Stimulated activated CD8-positive, alpha-beta memory T cell treated with anti-CD3 and anti-CD28 coated beads, Interleukin-15, amount 100 ng/mL, for 48 hours (primary cell): ENCODE results near the gene C1orf122.

ENCODE experiments used
- DNase-seq, 2 donors: peaks; one replicate each; pipeline ENCODE4 v3.0.0-alpha.2; 2020; ENCODE audit warnings: low read depth in 2 of 2

Gene C1orf122

DNA sequence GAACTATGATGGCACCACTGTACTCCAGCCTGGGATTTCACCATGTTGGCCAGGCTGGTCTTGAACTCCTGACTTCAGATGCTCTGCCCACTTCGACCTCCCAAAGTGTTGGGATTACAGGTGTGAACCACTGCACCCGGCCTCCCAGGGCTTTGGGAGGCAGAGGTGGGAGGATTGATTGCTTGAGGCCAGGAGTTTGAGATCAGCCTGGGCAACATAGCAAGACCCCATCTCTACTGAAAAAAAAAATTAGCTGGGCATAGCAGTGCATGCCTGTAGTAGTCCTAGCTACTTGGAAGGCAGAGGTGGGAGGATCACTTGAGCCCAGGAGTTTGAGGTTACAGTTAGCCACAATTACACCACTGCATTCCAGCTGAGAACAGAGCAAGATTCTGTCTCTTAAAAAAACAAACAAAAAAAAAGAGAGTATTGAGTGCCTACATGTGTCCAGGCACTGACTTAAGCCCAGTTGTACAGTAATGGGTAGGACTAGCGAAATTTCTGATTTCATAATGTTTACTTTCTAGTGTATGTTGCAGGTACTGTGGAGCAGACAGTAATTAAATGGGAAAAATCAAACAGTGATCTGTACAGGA lies 9.7 kb upstream of the C1orf122 start:
- no peak for DNase-seq

DNA sequence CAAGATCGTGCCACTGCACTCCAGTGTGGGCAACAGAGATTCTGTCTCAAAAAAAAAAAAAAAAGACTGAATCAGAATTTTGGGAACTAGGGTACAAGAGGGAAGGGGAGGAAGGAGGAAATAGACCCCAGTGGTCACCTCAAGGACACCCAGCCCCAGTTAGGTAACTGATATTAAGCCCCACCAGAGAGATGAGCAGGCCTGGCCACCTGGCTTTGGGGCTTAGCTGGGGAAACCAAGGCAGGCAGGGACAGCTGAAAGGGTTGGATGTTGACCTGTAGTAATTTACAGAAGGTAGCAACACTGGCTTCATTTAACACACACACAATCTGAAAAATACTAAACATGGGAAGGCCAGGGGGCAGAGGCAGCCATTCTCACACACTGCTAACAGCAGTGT lies 5.2 kb upstream of the C1orf122 start:
- no peak for DNase-seq

DNA sequence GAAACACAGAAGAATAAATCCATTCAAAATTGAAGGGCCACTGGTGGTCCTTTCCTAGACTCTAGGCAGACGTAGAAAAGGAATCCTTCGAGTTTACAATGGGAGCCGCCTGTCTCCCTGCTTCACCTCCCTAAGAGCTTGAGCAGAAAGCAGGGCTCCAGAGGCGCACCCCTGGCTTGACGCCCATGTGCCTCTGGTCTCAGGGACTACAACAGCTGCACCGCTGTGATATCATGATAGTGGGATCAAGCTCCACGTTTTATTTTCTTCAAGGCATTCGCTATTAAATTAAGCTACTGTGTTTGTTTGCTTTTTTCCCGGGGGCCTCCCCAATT lies 403 bp upstream of the C1orf122 start:
- DNase-seq: no peak

DNA sequence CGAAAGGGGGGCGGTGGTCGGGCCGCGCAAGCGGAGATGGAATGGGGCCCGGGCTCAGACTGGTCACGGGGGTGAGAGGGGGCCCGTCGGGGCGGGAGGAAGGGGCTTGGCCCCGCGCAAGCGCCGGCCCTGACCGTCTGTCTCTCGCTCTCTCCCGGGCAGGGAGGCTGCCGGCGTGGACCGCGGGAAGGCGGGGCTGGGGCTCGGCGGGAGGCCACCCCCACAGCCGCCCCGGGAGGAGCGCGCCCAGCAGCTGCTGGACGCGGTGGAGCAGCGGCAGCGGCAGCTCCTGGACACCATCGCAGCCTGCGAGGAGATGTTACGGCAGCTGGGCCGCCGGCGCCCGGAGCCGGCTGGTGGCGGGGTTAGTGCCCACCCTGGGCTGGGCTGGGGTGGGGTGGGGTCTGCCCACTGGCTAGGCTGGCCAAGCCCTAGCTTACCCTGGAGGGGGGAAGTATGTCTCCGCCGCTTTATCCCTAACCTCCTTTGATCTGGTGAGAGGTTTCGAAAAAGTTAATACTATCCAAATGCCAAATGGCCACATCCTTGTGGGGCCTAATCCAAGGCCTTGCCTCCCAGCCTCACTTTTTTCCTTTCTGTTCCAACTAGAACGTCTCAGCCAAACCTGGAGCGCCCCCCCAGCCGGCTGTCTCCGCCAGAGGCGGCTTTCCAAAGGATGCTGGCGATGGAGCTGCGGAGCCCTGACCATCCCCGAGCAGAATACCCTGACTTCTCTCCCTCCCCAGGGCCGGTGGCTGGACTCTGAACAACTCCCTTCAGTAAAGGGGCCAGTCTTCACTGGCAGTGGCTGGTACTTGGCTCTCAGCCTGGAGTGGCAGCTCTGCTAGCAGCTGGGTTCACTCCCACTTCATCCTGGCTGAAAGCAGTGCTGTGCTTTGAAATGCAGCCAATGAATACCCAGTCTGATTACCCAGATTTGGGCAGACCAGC lies 1.1 kb downstream of the C1orf122 start:
- DNase-seq: peak; percentile 29 to 37

DNA sequence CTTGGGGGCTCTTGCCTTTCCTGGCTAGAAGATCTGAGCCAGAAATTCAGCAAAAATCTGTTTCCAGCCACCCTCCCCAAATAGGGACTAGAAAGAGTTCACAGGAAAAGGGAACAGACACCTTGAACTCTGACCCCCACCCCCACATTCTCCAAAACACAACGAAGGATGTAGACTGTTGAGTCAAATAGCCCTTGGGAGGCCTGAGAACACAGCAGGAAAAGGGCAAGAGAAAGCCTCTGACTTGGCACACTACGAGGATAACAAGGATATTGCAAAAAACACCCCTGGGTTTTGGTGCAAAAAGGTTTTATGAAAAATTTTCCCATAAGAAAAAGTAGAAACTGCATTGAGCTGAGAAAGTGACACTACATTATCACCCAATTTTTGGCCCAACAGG lies 2.4 kb downstream of the C1orf122 start:
- no peak for DNase-seq

DNA sequence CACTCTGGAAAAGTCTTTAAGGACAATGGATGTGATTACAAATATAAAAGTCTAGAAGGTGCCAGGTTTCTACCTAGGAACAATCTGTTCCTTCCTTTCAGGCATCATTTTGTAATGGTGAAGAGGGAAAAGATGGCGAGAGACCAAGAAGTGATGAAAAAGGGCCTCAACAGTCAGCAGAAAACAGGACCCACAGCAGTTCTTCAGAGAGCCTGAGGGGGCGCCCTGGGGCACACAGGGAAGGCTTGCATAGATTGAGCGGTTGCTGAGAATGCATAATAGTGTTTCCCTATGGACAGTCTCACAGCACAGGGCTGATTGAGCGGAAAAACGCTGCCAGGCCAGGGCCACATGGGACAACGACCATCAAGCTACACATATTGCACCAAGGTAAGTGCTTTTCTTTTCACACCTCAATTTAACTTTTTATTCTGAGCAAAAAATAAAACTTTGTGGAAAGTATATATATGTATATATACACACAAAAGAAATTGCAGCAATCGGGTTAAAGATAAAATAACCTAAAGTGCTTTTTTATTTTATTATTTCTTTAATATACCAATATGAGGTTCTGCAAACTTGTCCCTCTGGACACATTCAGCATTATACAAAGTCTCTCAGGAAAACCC lies 3.6 kb downstream of the C1orf122 start:
- peak; percentile 50 to 51 for DNase-seq

DNA sequence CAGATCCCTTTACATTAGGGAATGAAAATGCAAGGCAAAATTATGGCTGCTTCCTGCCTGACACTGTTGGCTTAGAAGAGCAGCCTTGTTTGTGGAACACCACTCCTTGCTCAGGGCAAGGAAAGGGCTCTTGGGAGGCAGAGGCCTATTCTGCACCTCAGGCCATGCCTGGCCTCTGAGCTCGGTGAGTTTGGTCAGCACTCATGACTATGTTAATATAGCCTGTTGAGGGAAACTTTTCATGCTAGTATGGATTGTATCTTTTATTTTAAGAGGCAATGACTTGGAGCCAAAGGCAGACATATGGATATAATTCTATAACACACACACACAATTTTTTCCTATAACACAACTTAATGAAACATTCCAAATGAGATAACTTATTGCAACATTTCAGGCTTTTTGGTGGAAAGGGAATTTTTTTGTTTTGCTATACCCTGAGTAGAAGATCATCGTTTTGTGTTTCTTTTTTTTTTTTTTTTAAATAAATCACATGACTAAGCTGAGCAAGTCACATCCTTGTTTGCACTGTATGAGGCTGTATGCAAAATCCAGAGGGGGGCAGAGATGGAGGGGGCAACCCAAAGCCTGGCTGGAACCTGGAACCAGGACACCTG lies 6.0 kb downstream of the C1orf122 start:
- no peak for DNase-seq

DNA sequence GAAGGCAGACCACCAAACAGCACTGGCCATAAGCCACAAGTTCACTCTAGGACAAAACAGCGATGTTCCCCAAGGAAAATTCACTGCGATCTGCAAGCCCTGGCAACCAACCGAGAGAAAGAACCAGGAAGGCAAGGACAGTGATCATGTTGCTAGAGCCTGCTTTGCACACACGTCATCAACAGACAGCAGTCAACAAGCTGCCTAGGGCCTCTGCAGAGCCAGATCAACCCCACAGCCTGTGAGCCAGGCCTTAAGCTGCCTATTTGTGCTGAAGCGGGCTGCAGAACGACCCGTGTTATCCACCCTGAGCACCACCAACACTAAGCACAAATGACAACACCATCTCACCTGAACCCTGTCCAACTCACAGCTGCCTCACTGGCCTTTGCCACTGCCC lies 6.7 kb downstream of the C1orf122 start:
- DNase-seq: no peak

DNA sequence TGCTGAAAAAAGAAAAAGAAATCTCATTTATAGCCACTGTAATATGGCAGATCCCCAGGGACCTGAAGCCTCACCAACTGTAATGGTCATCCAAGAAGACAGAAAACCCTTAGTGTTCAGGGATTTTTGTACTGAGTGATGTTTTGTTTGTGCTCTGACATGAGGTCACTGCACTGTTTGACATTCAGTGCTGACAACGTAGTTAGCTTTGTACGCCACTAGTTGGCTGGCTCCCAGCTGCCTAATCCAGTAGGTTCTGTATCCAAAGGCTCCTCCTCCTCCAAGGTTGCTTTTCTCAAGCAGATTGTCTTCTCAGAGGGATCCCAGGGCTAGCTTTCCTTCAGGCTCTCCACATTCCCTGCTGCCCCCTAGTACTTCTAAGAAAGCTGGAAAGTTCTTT lies 9.9 kb downstream of the C1orf122 start:
- no peak for DNase-seq

DNA sequence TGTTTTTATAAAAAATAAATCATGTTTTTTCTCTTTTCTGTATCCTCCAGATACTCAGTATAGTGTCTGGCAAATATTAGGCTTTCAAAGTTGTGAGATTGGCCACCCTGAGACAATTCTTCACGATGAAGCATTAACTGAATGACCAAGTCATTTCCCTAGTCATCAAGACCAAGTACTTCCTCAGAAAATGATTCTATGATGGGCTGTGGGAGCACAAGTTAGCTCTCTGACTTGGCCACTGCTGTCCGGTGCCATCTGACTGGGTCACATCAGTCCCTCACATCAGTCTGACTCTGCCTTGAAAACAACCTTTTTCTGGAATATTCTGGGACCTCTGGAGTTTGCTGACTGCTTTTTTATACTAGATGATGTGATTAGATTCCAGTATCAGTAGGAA lies 13.9 kb downstream of the C1orf122 start:
- DNase-seq: no peak

DNA sequence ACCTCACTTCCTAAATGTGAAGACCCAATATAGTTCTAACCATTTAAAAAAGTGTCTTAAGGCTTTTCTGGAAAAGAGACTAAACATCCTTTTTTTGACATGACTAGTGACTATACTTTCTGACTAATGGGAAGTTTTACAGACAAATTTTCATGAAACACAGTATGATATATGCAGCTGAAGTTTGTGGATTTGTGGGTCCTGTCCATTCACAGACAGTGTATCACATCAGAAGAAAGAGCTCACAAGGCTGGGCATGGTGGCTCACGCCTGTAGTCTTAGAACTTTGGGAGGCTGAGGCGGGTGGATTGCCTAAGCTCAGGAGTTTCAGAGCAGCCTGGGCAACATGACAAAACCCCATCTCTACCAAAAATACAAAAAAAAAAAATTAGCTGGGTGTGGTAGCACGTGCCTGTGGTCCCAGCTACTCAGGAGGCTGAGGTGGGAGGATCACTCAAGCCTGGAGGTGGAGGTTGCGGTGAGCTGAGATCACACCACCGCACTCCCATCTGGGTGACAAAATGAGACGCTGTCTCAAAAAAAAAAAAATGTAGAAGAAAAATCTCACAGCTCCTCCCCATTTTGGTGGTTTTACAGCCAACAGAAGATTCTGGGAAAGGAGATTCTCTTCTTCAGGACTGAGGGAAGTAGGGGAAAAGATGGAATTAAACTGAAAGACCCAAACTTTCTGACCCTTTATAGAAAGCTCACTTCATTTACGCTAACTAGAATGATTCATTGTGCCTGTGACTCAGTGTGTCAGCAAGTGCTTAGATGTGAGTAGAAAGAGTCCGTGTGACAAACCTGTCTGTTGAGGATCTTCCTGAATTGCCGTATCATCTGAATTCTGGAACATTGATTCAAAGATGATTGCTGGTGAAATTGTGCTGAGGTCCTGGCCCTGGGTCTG lies 15.6 kb downstream of the C1orf122 start:
- DNase-seq: peak in 1 of 2 donors; percentile 5

DNA sequence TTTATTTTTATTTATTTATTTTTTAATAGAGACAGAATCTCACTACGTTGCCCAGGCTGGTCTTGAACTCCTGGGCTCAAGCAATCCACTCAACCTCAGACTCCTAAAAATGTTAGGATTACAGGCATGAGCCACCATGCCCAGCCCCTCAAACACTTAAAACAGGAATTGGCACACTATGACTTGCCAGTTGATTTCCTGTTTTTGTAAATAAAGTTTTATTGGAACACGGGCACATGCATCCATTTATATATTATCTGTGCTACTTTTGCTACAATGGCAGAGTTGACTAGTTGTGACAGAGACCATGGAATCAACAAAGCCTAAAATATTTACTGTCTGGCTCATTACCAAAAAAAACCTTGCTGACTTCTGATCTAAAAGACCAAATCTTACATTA lies 16.4 kb downstream of the C1orf122 start:
- DNase-seq: no peak

DNA sequence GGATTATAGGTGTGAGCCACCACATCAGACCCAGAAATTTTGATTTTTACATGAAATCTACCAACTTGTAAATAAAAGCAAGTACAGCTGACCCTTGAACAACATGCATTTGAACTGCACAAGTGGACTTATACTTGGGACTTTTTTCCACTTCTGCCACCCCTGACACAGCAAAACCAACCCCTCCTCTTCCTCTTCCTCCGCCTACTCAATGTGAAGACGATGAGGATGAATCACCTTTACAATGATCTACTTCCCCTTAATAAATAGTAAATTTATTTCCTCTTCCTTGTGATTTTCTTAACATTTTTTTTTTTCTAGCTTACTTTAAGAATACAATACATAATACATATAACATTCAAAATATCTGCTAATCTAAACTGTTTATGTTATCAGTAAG lies 17.9 kb downstream of the C1orf122 start:
- no peak for DNase-seq

DNA sequence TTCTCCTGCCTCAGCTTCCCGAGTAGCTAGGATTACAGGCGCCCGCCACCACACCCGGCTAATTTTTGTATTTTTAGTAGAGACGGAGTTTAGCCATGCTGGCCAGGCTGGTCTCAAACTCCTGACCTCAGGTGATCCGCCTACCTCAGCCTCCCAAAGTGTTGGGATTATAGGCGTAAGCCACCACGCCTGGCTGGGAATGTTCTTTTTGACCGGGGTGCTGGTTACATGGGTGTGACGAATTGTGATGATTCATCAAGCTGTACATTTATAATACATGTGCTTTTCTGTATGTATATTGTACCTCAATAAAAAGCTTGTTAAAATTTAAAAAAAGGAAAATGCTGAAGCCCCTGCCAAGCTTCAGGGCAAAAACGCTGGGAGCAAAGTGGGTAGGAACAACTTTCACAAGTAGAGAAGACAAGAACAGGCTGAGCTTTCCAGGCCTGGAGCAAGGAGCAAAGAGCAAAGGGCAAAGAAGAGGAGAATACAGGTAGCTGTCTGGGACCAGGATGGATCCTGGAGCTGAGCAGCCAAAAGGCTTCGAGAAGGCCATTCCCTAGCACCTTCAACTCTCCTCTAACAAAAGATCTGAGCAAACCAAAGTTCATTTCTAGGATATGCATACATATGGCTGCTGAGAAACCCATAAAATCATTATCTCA lies 21.0 kb downstream of the C1orf122 start:
- no peak for DNase-seq

DNA sequence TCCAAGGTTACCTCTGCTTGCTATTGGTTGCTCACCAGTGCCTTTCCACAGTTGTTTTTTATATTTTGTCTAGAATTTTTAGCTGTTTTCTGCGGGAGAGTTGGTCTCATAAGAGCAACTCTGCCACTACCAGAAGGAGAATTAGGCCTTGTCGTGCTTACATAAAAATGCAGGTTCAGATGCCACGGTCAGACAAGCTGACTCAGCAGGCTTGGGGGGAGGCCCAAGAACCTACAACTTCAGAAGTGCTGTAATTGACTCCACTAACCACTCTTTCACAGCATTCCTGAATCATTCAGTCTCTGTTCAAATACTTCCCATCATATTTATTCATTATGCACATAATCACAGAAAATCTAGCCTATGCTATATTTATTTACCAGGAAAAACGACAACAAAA lies 23.5 kb downstream of the C1orf122 start:
- no peak for DNase-seq

DNA sequence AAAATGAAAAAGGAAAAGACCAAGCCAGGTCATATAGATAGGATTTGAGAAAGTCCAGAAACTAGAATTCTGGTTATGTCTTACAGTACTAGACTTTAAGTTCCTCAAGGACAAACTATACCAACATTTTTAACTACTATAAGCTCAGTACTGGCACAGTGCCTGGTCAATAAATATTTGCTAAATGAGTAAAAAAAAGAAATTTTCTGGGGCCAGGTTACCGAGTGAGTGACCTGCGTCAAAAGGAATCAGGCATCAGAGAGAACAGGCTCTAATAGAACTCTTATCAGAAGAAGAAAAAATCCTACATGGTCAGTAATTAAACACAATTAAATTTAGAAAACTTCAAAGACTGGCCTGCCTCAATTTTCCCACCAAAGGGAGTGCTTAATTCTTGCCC lies 24.2 kb downstream of the C1orf122 start:
- DNase-seq: no peak

DNA sequence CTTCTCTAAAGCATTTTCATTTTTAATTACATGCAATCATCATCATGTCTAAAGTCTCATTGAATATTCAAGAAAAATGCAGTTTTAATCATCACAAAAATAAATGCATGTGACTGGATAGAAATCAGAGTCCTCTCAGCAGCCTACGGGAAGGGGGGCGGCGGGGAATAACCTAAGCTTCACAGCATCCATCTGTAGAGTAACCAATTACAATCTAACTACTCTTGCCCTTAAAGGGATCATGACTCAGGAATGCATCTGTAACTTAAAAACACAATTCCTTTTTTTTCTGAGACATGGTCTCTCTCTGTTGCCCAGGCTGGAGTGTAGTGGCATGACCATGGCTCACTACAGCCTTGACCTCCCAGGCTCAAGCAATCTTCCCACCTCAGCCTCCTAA lies 29.2 kb downstream of the C1orf122 start:
- no peak for DNase-seq

DNA sequence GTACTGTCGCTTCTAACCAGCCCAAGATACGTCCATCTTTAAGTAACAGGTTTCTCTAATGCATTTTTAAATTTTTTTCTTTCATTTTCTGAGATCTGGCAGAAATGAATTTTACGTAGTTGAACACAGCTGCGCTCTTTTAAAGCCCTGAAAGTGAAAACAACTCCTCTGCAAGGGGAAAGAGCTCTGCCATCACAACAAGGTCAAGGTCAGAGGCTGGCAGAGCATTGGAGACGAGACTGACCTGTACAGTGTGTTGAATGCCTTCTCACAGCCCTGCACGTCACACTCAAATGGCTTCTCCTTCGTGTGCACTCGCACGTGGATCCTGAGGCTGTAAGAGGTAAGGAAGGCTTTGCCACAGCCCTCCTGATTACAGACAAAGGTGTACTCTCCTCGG lies 32.1 kb downstream of the C1orf122 start:
- DNase-seq: no peak

DNA sequence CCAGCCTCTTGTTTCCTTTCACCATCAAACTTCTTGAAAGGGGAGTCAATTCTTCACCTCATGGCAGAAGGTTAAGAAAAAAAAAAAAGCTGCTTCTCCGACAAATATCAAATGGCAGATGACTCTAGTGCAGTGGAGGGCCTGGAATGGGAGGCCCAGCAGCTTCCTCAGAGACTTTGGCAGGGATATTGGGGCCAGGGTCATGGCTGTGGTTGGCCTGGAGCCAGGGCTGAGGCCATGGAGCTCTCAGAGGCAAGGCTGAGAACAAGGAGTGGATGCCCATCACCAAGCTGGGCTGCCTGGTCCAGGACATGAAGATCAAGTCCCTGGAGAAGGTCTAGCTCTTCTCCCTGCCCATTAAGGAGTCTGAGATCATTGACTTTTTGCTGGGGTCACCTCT lies 33.1 kb downstream of the C1orf122 start:
- no peak for DNase-seq

DNA sequence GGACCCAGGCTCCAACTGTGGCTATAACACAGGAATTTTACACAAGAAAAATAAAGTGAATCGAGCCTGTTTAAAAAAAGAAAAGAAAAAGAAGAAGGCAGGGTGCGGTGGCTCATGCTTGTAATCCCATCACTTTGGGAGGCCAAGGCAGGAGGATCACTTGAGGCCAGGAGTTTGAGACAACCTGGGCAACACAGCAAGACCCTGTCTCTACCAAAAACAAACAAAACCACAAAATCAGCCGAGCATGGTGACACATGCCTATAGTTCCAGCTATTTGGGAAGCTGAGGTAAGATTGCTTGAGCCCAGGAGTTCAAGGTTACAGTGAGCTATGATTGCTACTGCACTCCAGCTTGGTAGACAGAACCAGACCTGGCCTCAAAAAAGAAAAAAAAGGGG lies 34.1 kb downstream of the C1orf122 start:
- DNase-seq: no peak

DNA sequence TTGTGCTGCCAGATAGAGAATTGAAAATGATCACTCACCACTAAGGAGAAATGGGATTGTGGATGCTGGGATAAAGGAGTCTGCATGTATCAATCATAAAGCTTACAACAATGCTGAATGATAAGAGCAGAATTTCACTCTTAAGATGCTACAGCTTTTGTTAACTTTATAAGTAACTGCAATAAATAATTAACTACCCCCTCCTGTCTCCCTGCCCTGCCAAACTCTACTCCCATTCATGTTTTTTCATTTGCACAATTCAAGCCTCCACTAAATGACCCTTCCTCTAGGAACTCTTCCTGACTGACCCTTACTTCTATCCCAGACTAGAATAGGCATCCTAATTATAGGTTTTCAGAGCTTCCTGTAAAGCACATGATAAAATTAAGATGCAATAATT lies 36.9 kb downstream of the C1orf122 start:
- no peak for DNase-seq
